Lower leg skin (tissue), 4 donors: ENCODE measurements around the gene AVEN. TPM values are rescaled to one million over a fixed set of nuclear protein-coding genes. Genes with fewer than 3 reads are reported as not detected.

Experiments used
- DNase-seq, 2 donors: peaks; one replicate each; pipeline ENCODE4 v3.0.0-alpha.2; 2019; ENCODE audit warnings: low spot score in 2 of 2
- H3K4me3 ChIP-seq: fragments of 200-600 bp; sonication (generic); 2 replicates; pipeline ENCODE4 v1.5.1; 2017; ENCODE audit warnings: mild to moderate bottlenecking, low read depth; ENCODE audit not compliant: poor library complexity, severe bottlenecking
- POLR2A ChIP-seq, 2 donors: fragments of 450-650 bp; IDR thresholded peaks; one replicate each; pipeline ENCODE4 v1.6.1; 2016 to 2017; ENCODE audit warnings: antibody characterized with exemption in 2 of 2, mild to moderate bottlenecking in 1 of 2, moderate library complexity in 1 of 2
- WGBS, 2 donors: methylation state at CpG; one replicate each; pipeline ENCODE4 v1.1.5; 2018; 5-methylcytosine and 5-hydroxymethylcytosine counted together
- intact Hi-C: fragments of 100-400 bp; cut with DNase I; formaldehyde crosslinking; loops from one replicate; pipeline ENCODE4 v1.15.0; 2023; ENCODE audit warnings: low total_unique reads
- total RNA-seq, 4 donors: library from RNA; depleted of rRNA; stranded (reverse); fragments of >200 nt; gene quantifications; one replicate each; pipeline ENCODE4 v1.1.0, GENCODE V29; 2016
- TF ChIP-seq, protein P1 (sequence below), 3 donors: fragments of 450-650 bp; IDR thresholded peaks; one replicate each; pipeline ENCODE4 v1.5.1; 2016; ENCODE audit warnings: antibody characterized with exemption in 3 of 3, mild to moderate bottlenecking in 3 of 3, moderate library complexity in 2 of 3

The AVEN gene
- total RNA-seq, 4 donors from 2014 or later = 9.7 to 17.0 (median 12.9) TPM

DNA sequence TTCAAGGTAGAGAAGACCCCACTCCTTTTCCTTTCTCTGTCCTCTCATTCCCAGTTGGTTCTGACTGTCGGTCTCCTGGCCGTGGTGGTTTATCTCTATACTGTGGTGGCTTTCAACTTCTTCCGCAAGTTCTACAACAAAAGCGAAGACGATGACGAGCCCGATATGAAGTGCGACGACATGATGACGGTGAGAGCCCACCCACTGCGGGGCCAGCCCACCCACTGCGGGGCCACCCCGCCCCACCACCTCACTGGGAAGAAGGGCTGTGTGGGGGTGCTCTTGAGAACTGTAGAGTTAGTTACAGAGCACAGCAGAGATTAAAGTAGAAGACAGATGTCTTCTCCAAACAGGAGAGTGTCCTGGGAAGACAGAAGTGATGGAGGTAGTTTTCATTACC lies 181.3 kb downstream of the AVEN start:
- whole genome bisulfite sequencing, 2 donors = 97% methylated on average over 13 of the region's 13 CpGs
- no peak overlapping the region for H3K4me3 ChIP-seq
- TF ChIP-seq, protein P1, sequence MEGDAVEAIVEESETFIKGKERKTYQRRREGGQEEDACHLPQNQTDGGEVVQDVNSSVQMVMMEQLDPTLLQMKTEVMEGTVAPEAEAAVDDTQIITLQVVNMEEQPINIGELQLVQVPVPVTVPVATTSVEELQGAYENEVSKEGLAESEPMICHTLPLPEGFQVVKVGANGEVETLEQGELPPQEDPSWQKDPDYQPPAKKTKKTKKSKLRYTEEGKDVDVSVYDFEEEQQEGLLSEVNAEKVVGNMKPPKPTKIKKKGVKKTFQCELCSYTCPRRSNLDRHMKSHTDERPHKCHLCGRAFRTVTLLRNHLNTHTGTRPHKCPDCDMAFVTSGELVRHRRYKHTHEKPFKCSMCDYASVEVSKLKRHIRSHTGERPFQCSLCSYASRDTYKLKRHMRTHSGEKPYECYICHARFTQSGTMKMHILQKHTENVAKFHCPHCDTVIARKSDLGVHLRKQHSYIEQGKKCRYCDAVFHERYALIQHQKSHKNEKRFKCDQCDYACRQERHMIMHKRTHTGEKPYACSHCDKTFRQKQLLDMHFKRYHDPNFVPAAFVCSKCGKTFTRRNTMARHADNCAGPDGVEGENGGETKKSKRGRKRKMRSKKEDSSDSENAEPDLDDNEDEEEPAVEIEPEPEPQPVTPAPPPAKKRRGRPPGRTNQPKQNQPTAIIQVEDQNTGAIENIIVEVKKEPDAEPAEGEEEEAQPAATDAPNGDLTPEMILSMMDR (IDR thresholded peaks at IDR 0.05) = no peak
- no peak for TF ChIP-seq POLR2A (IDR thresholded peaks at IDR 0.05)
- no peak for DNase-seq
- intact Hi-C loops = no loop called here

DNA sequence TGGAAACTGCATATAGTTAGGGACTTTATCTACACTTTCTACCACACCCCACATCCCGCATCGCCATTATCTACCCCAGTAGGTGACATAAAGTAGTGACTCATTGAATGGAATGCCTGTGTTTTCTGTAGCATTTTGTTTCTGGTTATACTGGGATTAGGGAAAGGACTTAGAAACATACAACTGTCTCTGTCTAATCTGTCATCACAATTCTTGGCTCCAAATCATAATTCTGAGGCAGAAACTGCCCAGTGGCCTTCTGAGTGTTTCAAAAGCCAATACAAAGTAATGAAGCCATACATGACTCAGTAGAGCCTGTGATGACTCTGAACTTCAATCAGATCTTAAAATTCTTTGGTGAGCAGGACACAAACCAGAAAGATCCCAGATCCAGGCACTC lies 186.4 kb downstream of the AVEN start:
- no peak overlapping the region for H3K4me3 ChIP-seq
- TF ChIP-seq POLR2A (IDR thresholded peaks at IDR 0.05) = no peak
- TF ChIP-seq, protein P1 (IDR thresholded peaks at IDR 0.05) = no peak
- intact Hi-C loops = no loop called here
- no peak for DNase-seq
- WGBS, 2 donors = 86% methylated on average over 2 of the region's 2 CpGs

DNA sequence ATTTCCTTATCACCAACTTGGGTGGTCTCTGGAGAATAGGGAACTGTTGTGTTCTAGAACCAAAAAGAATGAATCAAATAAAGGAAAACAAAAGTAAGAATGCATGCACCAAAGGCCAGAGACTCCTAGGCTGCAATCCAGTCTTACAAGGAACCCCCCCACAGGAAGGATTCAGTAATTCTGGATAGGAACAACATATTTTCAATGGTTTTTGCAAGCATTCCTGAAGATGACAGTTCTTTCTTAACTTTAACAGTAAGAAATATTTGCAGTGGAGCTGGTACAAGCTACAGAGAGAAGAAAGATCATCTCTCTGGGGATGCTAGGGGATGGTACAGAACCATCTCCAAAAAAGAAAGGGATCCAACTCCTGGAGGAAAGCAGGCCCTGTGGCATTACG lies 186.9 kb downstream of the AVEN start:
- no peak for DNase-seq
- no peak overlapping the region for H3K4me3 ChIP-seq
- WGBS, 2 donors = 79 to 83% methylated on average over 1 of the region's 1 CpG
- intact Hi-C loops = no loop called here
- TF ChIP-seq, protein P1 (IDR thresholded peaks at IDR 0.05) = no peak
- no peak for TF ChIP-seq POLR2A (IDR thresholded peaks at IDR 0.05)

DNA sequence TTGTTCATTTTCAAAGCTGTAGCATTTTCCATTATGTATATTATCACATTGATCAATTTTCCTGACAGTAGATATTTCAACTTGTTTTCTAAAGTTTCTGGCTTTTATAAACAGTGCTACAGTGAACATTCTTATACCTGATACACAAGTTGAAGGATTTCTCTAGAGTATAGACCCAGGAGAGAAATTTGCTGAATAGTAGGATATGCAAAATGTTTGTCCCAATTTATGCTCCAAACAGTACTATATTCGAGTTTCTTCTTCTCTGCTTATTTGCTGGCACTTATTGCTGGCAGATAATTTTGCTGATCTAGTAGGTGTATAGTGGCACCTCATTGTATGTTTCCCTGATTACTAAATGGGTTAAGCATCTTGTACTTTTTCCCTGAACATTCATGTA lies 187.9 kb downstream of the AVEN start:
- whole genome bisulfite sequencing, 2 donors = 72 to 74% methylated on average over 1 of the region's 1 CpG
- intact Hi-C loops = no loop called here
- no peak for TF ChIP-seq POLR2A (IDR thresholded peaks at IDR 0.05)
- TF ChIP-seq, protein P1 (IDR thresholded peaks at IDR 0.05) = no peak

DNA sequence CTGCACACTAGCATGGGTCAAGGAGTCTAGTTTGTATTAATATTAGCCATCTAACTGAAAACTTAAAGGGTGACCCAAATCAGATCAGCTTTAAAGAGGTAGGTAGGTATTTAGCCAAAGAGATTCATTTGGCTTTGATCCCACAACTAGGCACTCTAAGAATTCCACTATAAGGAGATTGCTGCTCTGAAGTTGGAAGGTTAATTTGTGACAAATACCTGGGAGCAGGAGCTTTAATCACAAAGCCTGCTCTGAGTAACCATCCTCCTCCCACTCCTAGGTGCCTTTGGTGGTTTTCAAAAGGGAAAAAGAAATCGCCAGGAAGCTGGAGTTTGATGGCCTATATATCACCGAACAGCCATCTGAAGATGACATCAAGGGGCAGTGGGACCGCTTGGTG lies 191.0 kb downstream of the AVEN start:
- no peak for DNase-seq
- WGBS, 2 donors = 92 to 97% methylated on average over 3 of the region's 3 CpGs
- TF ChIP-seq, protein P1 (IDR thresholded peaks at IDR 0.05) = no peak
- TF ChIP-seq POLR2A (IDR thresholded peaks at IDR 0.05) = no peak
- intact Hi-C loops = no loop called here
- H3K4me3 ChIP-seq = no peak overlapping the region

More for the DNA sequence above, 187.9 kb downstream of the AVEN start:
- H3K4me3 ChIP-seq = no peak overlapping the region
- DNase-seq = no peak

DNA sequence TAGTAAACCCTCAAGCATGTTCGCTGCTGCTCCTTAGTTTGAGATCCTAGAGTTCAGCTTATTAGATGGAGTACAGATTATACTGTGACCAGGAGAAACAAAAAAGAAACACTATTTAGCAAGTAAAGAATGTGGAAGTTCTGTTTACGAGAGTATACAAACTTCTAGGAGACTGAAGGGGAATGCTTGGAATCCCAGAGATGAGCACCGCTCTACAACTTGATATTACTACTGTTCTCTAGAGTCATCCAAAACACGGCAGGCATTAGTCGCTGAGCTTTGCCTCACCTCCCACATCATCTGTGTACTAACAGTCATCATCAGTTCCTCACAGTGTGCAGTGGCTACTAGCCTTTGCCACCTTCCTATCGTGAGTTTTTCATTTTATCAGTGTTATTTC lies 192.1 kb downstream of the AVEN start:
- TF ChIP-seq, protein P1 (IDR thresholded peaks at IDR 0.05) = no peak
- TF ChIP-seq POLR2A (IDR thresholded peaks at IDR 0.05) = no peak
- DNase-seq = no peak
- 85% methylated on average over 6 of the region's 6 CpGs for WGBS, 2 donors
- intact Hi-C loops = no loop called here
- no peak overlapping the region for H3K4me3 ChIP-seq
